GM12878 (cell line): ENCODE data around the gene PTPRN2. TPM values are rescaled to one million over a fixed set of nuclear protein-coding genes. Genes with fewer than 3 reads are reported as not detected.

ENCODE experiments used
- ATAC-seq: fragments of 200-7000 bp; cut with Tn5 transposase; 3 replicates; pipeline ENCODE4 v1.9.1; 2020; ENCODE audit warnings: mild to moderate bottlenecking, moderate library complexity
- BruUV-seq: library from RNA; stranded (reverse); fragments of 400-500 nt; replicated peaks from 2 replicates; lab custom pipeline; 2021; lab: Mats Ljungman, UMichigan
- CTCF ChIA-PET: fragments of 300-600 bp; sonication (Branson Sonifier 250); formaldehyde crosslinking; extraction: SDS; loops from one replicate; lab custom pipeline; 2021; ENCODE audit warnings: inconsistent platforms; lab: Yijun Ruan, JAX
- POLR2A ChIA-PET: fragments of 350-600 bp; formaldehyde crosslinking; extraction: SDS; loops from one replicate; lab custom pipeline; 2021; ENCODE audit warnings: inconsistent platforms; lab: Charles Lee
- RAD21 ChIA-PET: fragments of 300-600 bp; sonication (Branson Sonifier 250); formaldehyde crosslinking; loops from one replicate; lab custom pipeline; 2023; ENCODE audit warnings: antibody characterized with exemption; ENCODE audit not compliant: unreplicated experiment; lab: Charles Lee
- SMC1A ChIA-PET: fragments of 300-600 bp; sonication (Branson Sonifier 250); formaldehyde crosslinking; loops from one replicate; lab custom pipeline; 2023; ENCODE audit not compliant: unreplicated experiment, uncharacterized antibody; lab: Charles Lee
- DNase-seq: peaks from one replicate; pipeline ENCODE4 v3.0.0-alpha.2; 2011; ENCODE audit warnings: low read depth, low spot score
- FAIRE-seq: peaks from 3 replicates; lab custom pipeline; 2011; peaks lifted over from hg19 to GRCh38; lab: Jason Lieb, UNC
- H2AFZ ChIP-seq: 2 replicates; pipeline ENCODE4 v1.6.0; 2011; ENCODE audit warnings: low read depth, low read length, control low read depth; ENCODE audit not compliant: control insufficient read depth
- H3K27ac ChIP-seq: 2 replicates; pipeline ENCODE4 v1.5.1; 2011; ENCODE audit warnings: control low read depth; ENCODE audit not compliant: control insufficient read depth, insufficient read depth
- H3K27me3 ChIP-seq, 2 experiments: replicated peaks in 1 of 2; 2 replicates each; pipeline versions ENCODE4 v1.6.0 to v1.6.1; 2011; ENCODE audit warnings: low read length in 1 of 2; ENCODE audit not compliant: control insufficient read depth in 2 of 2, insufficient read depth in 2 of 2
- H3K36me3 ChIP-seq, 2 experiments: 2 replicates each; pipeline ENCODE4 v1.5.1; 2011; ENCODE audit warnings: low read length in 1 of 2; ENCODE audit not compliant: control insufficient read depth in 2 of 2, insufficient read depth in 2 of 2
- H3K4me1 ChIP-seq: 2 replicates; pipeline ENCODE4 v1.6.1; 2011; ENCODE audit warnings: mild to moderate bottlenecking, low read length, moderate library complexity, mixed read lengths; ENCODE audit not compliant: control insufficient read depth, insufficient read depth
- H3K4me2 ChIP-seq: 2 replicates; pipeline ENCODE4 v1.6.0; 2011; ENCODE audit warnings: control low read depth; ENCODE audit not compliant: control insufficient read depth, insufficient read depth
- H3K4me3 ChIP-seq: fragments of 200-600 bp; sonication (generic); 2 replicates; pipeline ENCODE4 v1.5.1; 2016
- H3K79me2 ChIP-seq: 2 replicates; pipeline ENCODE4 v1.6.0; 2011; ENCODE audit warnings: low read length; ENCODE audit not compliant: control insufficient read depth, insufficient read depth
- H3K9ac ChIP-seq: 2 replicates; pipeline ENCODE4 v1.8.0; 2011; ENCODE audit warnings: low read length, control low read depth, mixed read lengths; ENCODE audit not compliant: control insufficient read depth, insufficient read depth
- H3K9me3 ChIP-seq: replicated peaks from 3 replicates; pipeline ENCODE4 v1.5.1; 2011; ENCODE audit warnings: mild to moderate bottlenecking, low read length; ENCODE audit not compliant: control insufficient read depth, insufficient read depth
- H4K20me1 ChIP-seq: 2 replicates; pipeline ENCODE4 v1.6.0; 2011; ENCODE audit not compliant: control insufficient read depth, insufficient read depth
- CEBPB ChIP-seq, 2 experiments: fragments of 150-350 bp in 1 of 2; IDR thresholded peaks; 2 replicates each; pipeline ENCODE4 v1.6.1; 2012 to 2014; ENCODE audit warnings: low read depth in 2 of 2, low read length in 2 of 2, borderline replicate concordance in 1 of 2, inconsistent platforms in 1 of 2
- CHD2 ChIP-seq: IDR thresholded peaks from 2 replicates; pipeline ENCODE4 v1.6.1; 2011; ENCODE audit warnings: low read depth, low read length, improper control_type of control experiment, borderline replicate concordance
- ESRRA ChIP-seq: IDR thresholded peaks from 2 replicates; pipeline ENCODE4 v1.6.1; 2012; ENCODE audit warnings: mild to moderate bottlenecking, low read length, improper control_type of control experiment
- EZH2 ChIP-seq: IDR thresholded peaks from 2 replicates; pipeline ENCODE4 v1.6.1; 2012; ENCODE audit warnings: low read depth, mild to moderate bottlenecking, control low read depth, inconsistent platforms, low read length, borderline replicate concordance; ENCODE audit not compliant: control insufficient read depth
- IKZF2 ChIP-seq, 2 experiments: fragments of 450-650 bp; IDR thresholded peaks; 2 replicates each; pipeline ENCODE4 v1.6.1; 2017; ENCODE audit warnings: mild to moderate bottlenecking in 2 of 2, moderate library complexity in 2 of 2
- KAT2A ChIP-seq: conservative IDR thresholded peaks from 2 replicates; pipeline ENCODE4 v1.6.1; 2011; ENCODE audit warnings: low read depth, low read length; ENCODE audit not compliant: control insufficient read depth
- WGBS: methylation state at CpG from one replicate; pipeline ENCODE4 v1.1.6; 2016; ENCODE audit warnings: low lambda C conversion rate; ENCODE audit not compliant: insufficient replicate concordance, insufficient coverage; ENCODE audit errors: missing lambda C conversion rate; 5-methylcytosine and 5-hydroxymethylcytosine counted together
- in situ Hi-C: fragments of 300-500 bp; cut with MboI; formaldehyde crosslinking; loops from 9 replicates; pipeline ENCODE4 v1.14.3; 2018; ENCODE audit warnings: mixed read lengths
- intact Hi-C: fragments of 100-400 bp; cut with micrococcal nuclease; formaldehyde crosslinking; loops from one replicate; pipeline ENCODE4 v1.14.2; 2022; ENCODE audit not compliant: unreplicated experiment
- polyA plus RNA-seq, 11 experiments: library from polyadenylated mRNA; depleted of rRNA in 4 of 11; unstranded in 6 of 11; stranded (reverse) in 5 of 11; fragments of >200 nt; fragmentation: Nextera tagmentation in 4 of 11; fragmentation: Illumina TruSeq in 1 of 11; extraction: Ambion mirVana in 4 of 11; extraction: Trizol in 1 of 11; gene quantifications; 1 replicate in 1 of 11; 2 replicates in 10 of 11; pipeline versions ENCODE4 v1.2.1 to v1.2.3, GENCODE V29; 2011 to 2016; ENCODE audit warnings: inconsistent platforms in 2 of 11, missing spikeins in 2 of 11, low read depth in 1 of 11
- total RNA-seq, 4 experiments: library from RNA; depleted of rRNA in 3 of 4; stranded (reverse); fragments of >200 nt in 3 of 4; fragmentation: Illumina TruSeq in 1 of 4; extraction: Trizol in 1 of 4; gene quantifications; 2 replicates each; pipeline versions ENCODE4 v1.2.1 to v1.2.3, GENCODE V29; 2013 to 2021
- TF ChIP-seq, protein P1 (sequence below): IDR thresholded peaks from 2 replicates; pipeline ENCODE4 v1.6.1; 2012; ENCODE audit warnings: mild to moderate bottlenecking, low read depth, low read length

PTPRN2 gene
- total and polyA plus RNA-seq, 10 of the 15 experiments (the other 5 are each of a cell fraction or from before 2014, with no cell fraction given) = 5.4 TPM; not detected in 9

DNA sequence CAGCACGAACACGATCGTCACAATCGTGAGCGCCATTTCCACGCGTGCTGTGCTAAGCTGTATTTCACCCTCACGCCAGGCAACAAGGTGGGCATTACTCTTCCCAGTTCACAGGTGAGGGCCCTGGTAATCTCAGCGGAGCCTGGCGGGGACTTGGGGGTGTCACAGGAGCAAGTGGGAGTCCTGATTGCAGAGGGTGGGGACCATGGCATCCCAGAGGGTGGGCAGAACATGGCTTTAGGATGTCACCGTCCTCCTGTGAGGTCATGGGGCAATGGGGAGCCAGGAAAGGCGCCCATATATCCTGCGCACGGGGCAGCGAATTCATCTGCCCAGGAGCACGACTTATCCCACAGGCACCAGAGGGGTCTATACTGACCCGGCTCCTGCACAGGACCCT is 761.1 kb downstream of the PTPRN2 start:
- ATAC-seq (no peak), DNase-seq (no peak), FAIRE-seq (no peak)
- ChIA-PET RAD21 (no interaction called here), POLR2A (no interaction called here), SMC1A (no interaction called here), CTCF (no interaction called here)
- Histone ChIP-seq H3K4me3 (no peak overlapping the region), H3K79me2 (no peaks in the 10 kb centered on the region), H3K4me1 (no peaks in the 10 kb centered on the region), H3K9ac (no peak overlapping the region), H3K36me3 (no peaks in the 10 kb centered on the region; a peak in 1 of 4 replicates), H4K20me1 (no peaks in the 10 kb centered on the region), H3K27ac (no peak overlapping the region), H3K9me3 (no peaks in the 10 kb centered on the region; the same call in 1 of the 3 replicates), H2AFZ (no peak overlapping the region), H3K27me3 (no peaks in the 10 kb centered on the region), H3K4me2 (no peak overlapping the region)
- intact Hi-C loops (no loop called here), in situ Hi-C loops (no loop called here)
- no peak for TF ChIP-seq KAT2A
- TF ChIP-seq, protein P1, sequence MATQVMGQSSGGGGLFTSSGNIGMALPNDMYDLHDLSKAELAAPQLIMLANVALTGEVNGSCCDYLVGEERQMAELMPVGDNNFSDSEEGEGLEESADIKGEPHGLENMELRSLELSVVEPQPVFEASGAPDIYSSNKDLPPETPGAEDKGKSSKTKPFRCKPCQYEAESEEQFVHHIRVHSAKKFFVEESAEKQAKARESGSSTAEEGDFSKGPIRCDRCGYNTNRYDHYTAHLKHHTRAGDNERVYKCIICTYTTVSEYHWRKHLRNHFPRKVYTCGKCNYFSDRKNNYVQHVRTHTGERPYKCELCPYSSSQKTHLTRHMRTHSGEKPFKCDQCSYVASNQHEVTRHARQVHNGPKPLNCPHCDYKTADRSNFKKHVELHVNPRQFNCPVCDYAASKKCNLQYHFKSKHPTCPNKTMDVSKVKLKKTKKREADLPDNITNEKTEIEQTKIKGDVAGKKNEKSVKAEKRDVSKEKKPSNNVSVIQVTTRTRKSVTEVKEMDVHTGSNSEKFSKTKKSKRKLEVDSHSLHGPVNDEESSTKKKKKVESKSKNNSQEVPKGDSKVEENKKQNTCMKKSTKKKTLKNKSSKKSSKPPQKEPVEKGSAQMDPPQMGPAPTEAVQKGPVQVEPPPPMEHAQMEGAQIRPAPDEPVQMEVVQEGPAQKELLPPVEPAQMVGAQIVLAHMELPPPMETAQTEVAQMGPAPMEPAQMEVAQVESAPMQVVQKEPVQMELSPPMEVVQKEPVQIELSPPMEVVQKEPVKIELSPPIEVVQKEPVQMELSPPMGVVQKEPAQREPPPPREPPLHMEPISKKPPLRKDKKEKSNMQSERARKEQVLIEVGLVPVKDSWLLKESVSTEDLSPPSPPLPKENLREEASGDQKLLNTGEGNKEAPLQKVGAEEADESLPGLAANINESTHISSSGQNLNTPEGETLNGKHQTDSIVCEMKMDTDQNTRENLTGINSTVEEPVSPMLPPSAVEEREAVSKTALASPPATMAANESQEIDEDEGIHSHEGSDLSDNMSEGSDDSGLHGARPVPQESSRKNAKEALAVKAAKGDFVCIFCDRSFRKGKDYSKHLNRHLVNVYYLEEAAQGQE = no peak
- no peak for TF ChIP-seq CEBPB (IDR thresholded peaks at IDR 0.05; ENCODE audit: borderline replicate concordance in 1 of 2, low read depth in 2 of 2, low read length in 2 of 2)
- 62% methylated on average over 17 of the region's 17 CpGs for WGBS
- no TSS peak for BruUV-seq

DNA sequence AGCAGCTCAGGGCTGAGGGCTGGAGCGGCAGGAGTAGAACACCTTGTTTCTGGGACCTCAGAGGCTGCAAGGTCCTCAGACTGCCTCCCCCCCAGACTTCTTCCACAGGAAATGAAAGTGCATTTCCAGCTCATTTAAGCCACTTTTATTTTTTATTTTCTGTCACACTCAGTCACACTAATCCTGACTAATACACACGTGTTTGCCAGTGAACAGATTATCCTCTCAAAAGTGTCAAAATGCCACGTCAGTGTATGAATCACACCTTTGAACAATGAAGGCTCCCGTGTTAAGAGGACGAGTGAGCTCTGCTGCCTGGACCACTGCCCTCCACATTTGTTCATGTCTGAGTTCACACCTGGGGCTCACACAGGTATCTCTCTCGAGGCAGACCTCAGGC is 762.3 kb downstream of the PTPRN2 start:
- no peak for FAIRE-seq
- Histone ChIP-seq H2AFZ (no peak overlapping the region), H3K4me1 (no peaks in the 10 kb centered on the region), H3K79me2 (no peaks in the 10 kb centered on the region), H3K9ac (no peak overlapping the region), H3K27ac (no peak overlapping the region), H3K4me2 (no peak overlapping the region), H3K27me3 (no peaks in the 10 kb centered on the region), H4K20me1 (no peaks in the 10 kb centered on the region), H3K36me3 (no peaks in the 10 kb centered on the region; a peak in 1 of 4 replicates), H3K9me3 (no peaks in the 10 kb centered on the region; the same call in 1 of the 3 replicates), H3K4me3 (no peak overlapping the region)
- RAD21 ChIA-PET = no interaction called here
- no peak for TF ChIP-seq IKZF2 (IDR thresholded peaks at IDR 0.05)
- TF ChIP-seq ESRRA = no peak
- TF ChIP-seq CHD2 = no peak
- no peak for TF ChIP-seq EZH2
- in situ Hi-C loops (no loop called here), intact Hi-C loops (no loop called here)
- POLR2A ChIA-PET = no interaction called here
- CTCF ChIA-PET = no interaction called here
- ATAC-seq = no peak
- SMC1A ChIA-PET = no interaction called here
- WGBS = 30% methylated on average over 6 of the region's 6 CpGs
- BruUV-seq = no TSS peak
- DNase-seq = no peak
